DMS 273 (cell line): Measurements from ENCODE around the gene RDM1.

ENCODE experiments used
- DNase-seq: peaks from one replicate; lab custom pipeline; 2025; ENCODE audit not compliant: unreplicated experiment; lab: John Stamatoyannopoulos, UW

RDM1 gene

GRCh38 chr17:35875072-35875799, 55.3 kb downstream of the RDM1 start:
- DNase-seq, result no peak

- DNase-seq, result no peak
Measured at GRCh38 chr17:35872196-35872980, 58.2 kb downstream of the RDM1 start.

DNA sequence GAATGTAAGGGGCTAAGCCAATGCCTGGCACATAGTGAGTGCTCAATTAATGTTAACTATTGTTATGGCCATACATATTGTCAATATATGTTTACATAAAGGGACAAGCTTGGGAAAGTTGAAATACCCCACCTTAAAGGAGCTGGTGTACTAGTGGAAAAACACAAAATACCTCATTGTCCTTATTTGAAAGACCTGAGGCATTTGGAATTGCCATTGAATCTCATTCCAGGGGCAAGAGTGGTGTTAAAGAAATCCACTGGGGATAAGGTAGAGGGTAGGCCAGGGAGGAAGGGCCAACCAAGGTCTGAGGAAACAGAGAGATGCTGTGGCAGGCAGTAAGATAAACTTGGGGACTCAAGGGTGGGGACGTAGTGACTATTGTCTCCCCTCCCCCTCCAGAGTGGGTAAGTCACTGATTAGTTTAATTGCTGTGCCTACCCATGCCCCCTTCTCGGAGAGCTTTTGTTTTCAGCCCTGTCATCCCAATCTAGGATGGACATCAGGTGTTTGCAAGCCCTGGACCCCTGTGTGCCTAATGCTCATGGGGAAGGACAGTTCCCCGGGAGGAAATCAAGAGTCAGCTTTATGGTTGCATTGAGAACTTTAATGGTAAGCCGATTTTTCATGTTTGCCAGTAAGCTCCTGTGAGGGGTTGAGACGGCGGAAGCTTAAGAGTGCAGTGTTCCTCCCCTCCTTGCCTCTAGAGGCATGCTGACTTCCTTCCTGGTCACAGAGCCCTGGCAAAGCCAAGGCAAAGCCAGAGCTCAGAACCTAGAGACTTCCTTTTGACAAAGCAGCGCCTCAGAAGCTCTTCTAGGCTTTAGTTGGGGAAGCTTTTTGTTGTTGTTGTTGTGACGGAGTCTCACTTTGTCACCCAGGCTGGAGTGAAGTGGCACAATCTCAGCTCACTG, 59.4 kb downstream of the RDM1 start:
- peak; percentile 15 for DNase-seq

DNA sequence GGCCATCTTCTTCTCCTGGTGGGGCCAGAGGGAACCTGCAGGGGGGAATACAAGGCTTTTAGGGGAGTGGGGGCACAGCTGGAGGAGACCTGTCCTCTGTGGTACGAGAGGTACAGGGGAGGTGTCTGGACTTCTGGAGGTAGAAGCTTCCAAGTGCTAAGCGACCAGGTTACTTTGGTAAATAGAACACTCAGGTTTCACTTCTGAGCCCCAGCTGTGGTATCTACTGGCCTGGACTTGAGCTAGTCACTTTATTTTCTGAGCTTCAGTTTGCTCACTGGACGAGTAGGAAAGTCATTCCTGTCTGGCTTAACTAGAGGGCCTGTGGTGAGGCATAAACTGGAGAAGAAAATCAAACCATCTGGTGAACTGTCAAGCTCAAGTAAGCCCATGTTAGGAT, 61.8 kb downstream of the RDM1 start, which contains the start of gene HEATR9:
HEATR9 (minus strand) TSS at position 155 of the 400 bp plus-strand sequence; CDS start at position 6, 149 bp downstream.
- no peak for DNase-seq
